Measurements from ENCODE around the gene COG5.
"Not testable (repeated sequence)": the region's sequence is repeated elsewhere in the genome, so short reads cannot be mapped to it uniquely, and the experiment has no call there.

COG5 gene

DNA sequence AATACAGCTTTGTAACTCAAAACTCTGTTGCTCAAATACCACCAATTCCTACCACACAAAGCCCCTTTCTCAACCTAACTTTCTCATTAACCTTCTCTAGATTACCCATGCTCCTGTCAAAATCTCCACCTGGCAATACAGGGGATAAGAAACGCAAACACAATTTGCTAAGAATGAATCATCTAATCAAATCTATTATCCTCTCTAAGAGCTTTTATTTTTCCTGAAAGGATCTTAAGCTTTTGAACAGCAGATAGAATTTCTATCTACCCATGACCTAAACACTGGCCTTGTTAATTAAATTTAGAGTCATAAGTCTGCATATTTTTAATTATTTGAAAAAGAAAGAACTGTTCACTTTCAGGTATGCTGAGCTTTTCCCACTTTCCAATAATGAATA is 296.6 kb downstream of the COG5 start:
- 90% methylated on average over 1 of the region's 1 CpG for WGBS
- H3K9me3 ChIP-seq (ENCODE audit: insufficient read depth, low read depth, low read length) = no peaks in the 10 kb centered on the region
- no peak overlapping the region for H3K4me3 ChIP-seq (ENCODE audit: low read length)
- H3K27me3 ChIP-seq (ENCODE audit: insufficient read depth, low read length) = no peaks in the 10 kb centered on the region
- H3K36me3 ChIP-seq (ENCODE audit: insufficient read depth, low read length) = no peaks in the 10 kb centered on the region
- H3K27ac ChIP-seq (ENCODE audit: low read depth, low read length) = no peak overlapping the region
- no peaks in the 10 kb centered on the region for H3K4me1 ChIP-seq (ENCODE audit: insufficient read depth, low read length)
- H3K9ac ChIP-seq (ENCODE audit: low read depth, low read length) = no peak overlapping the region

DNA sequence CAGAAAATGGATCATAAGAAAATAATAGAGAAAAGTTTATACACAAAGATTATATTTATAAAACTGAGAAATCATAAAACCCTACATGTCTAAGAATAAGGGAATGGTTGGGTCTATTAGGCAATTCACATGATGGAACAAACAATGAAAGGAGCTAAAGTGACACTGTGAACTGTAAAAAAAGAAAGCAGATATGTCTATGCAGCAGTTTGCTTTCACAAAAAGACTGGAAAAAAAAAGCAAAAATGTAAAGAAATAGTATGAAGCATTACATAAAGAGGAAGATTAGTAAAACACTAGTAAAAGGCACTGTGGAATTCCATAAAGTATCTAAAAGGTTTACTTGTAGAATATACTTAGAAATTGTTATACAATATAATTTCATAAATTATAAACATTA is 299.0 kb downstream of the COG5 start:
- H3K36me3 ChIP-seq (ENCODE audit: insufficient read depth, low read length) = no peaks in the 10 kb centered on the region
- H3K27ac ChIP-seq (ENCODE audit: low read depth, low read length) = no peak overlapping the region
- no peaks in the 10 kb centered on the region for H3K4me1 ChIP-seq (ENCODE audit: insufficient read depth, low read length)
- H3K27me3 ChIP-seq (ENCODE audit: insufficient read depth, low read length) = no peaks in the 10 kb centered on the region
- H3K9ac ChIP-seq (ENCODE audit: low read depth, low read length) = no peak overlapping the region
- no peaks in the 10 kb centered on the region for H3K9me3 ChIP-seq (ENCODE audit: insufficient read depth, low read depth, low read length)
- H3K4me3 ChIP-seq (ENCODE audit: low read length) = no peak overlapping the region

DNA sequence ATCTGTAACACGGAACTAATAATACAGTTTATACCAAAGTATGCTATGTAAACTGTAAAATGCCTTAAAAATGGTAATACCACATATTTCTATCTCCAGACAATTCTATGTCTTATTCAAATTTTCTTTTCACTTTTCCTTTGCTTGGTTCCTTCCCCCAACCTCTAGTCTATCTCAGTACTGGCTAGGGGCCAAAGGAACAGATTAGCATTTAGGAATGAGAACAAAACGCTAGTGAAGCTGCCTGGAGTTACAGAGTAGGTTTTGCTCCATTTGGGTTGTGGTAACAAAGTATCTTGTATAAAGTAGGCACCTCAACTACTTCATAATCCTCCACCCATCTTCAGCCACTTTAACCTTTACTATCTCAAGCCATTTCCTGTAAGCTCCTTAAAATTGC is 300.9 kb downstream of the COG5 start:
- no peaks in the 10 kb centered on the region for H3K4me1 ChIP-seq (ENCODE audit: insufficient read depth, low read length)
- no peaks in the 10 kb centered on the region for H3K9me3 ChIP-seq (ENCODE audit: insufficient read depth, low read depth, low read length)
- H3K4me3 ChIP-seq (ENCODE audit: low read length) = no peak overlapping the region
- no peaks in the 10 kb centered on the region for H3K36me3 ChIP-seq (ENCODE audit: insufficient read depth, low read length)
- no peak overlapping the region for H3K27ac ChIP-seq (ENCODE audit: low read depth, low read length)
- WGBS = 94% methylated on average over 2 of the region's 2 CpGs
- H3K27me3 ChIP-seq (ENCODE audit: insufficient read depth, low read length) = no peaks in the 10 kb centered on the region
- no peak overlapping the region for H3K9ac ChIP-seq (ENCODE audit: low read depth, low read length)

DNA sequence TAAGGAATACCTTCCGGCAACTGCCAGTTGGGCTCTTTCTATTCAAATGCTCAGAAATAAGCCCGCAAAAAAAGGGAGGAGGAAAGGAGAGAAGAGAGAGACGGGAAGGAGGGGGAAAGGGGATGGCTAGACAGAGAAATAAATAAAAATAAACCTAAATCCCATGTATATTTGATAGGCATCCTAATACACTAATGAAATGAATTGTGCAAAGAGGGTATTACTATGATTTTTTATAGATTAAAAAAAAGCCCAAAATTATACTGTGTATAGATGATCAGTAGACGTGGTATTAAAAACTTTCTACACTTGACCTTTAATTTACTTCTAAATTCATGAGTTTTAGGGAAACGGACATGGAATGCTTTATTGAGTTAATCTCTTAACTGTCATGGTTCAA is 305.0 kb downstream of the COG5 start:
- no peaks in the 10 kb centered on the region for H3K9me3 ChIP-seq (ENCODE audit: insufficient read depth, low read depth, low read length)
- H3K9ac ChIP-seq (ENCODE audit: low read depth, low read length) = no peak overlapping the region
- no peaks in the 10 kb centered on the region for H3K4me1 ChIP-seq (ENCODE audit: insufficient read depth, low read length)
- H3K36me3 ChIP-seq (ENCODE audit: insufficient read depth, low read length) = no peaks in the 10 kb centered on the region
- WGBS = 100% methylated on average over 2 of the region's 5 CpGs
- no peaks in the 10 kb centered on the region for H3K27me3 ChIP-seq (ENCODE audit: insufficient read depth, low read length)
- H3K27ac ChIP-seq (ENCODE audit: low read depth, low read length) = no peak overlapping the region
- H3K4me3 ChIP-seq (ENCODE audit: low read length) = no peak overlapping the region

DNA sequence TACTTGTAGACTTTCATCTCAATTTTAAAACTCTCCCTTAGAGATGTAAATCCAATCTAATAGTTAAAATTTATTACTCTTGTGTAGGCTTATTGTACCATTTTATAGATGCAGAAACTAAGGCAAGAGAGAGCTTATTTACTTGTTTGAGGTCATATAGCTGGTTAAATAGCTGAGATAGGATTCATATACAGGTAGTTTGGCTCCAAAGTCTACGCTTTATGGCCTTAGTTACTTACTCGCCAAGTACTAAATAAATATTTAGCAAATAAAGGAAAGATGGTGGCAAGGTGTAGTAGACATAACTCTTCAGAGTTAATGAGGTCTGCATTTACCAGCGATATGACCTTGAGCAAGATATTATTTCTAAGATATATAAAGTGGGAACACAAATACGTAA is 308.1 kb downstream of the COG5 start:
- Histone ChIP-seq H3K27ac (ENCODE audit: low read depth, low read length) (no peak overlapping the region), H3K4me3 (ENCODE audit: low read length) (no peak overlapping the region), H3K9me3 (ENCODE audit: insufficient read depth, low read depth, low read length) (no peaks in the 10 kb centered on the region), H3K9ac (ENCODE audit: low read depth, low read length) (no peak overlapping the region), H3K27me3 (ENCODE audit: insufficient read depth, low read length) (no peaks in the 10 kb centered on the region), H3K36me3 (ENCODE audit: insufficient read depth, low read length) (no peaks in the 10 kb centered on the region), H3K4me1 (ENCODE audit: insufficient read depth, low read length) (no peaks in the 10 kb centered on the region)
- WGBS = 95% methylated on average over 4 of the region's 4 CpGs

DNA sequence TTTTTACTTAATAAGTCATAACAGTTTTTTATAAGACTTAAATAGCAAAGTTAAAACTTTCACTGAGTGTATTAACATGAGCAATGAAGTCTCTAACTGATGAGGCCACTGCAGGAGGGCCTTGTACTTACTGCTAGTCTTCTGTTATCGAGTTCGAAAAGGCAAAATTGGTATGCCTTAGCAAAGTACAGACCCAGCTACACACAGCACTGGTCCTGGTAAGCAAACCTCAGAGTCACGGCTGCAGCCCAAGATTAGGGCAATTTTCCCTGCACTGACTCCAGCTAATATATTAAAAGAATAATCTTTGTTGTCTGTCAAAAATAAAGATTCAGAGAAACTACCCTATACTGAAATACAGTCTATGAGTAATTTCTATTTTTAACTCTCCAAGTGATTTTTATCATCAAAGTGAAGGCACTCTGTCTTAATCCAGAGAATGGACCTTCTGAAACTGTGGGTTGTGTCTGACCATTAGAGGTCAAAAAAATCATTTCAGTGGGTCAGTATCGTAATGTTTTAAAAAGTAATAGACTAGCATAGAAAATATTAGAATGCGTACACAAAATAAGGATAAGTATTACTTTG is 309.2 kb downstream of the COG5 start:
- no peak overlapping the region for H3K4me3 ChIP-seq (ENCODE audit: low read length)
- WGBS = 97% methylated on average over 5 of the region's 5 CpGs
- no peaks in the 10 kb centered on the region for H3K4me1 ChIP-seq (ENCODE audit: insufficient read depth, low read length)
- H3K36me3 ChIP-seq (ENCODE audit: insufficient read depth, low read length) = no peaks in the 10 kb centered on the region
- H3K27ac ChIP-seq (ENCODE audit: low read depth, low read length) = no peak overlapping the region
- no peak overlapping the region for H3K9ac ChIP-seq (ENCODE audit: low read depth, low read length)
- H3K9me3 ChIP-seq (ENCODE audit: insufficient read depth, low read depth, low read length) = no peaks in the 10 kb centered on the region
- no peaks in the 10 kb centered on the region for H3K27me3 ChIP-seq (ENCODE audit: insufficient read depth, low read length)

DNA sequence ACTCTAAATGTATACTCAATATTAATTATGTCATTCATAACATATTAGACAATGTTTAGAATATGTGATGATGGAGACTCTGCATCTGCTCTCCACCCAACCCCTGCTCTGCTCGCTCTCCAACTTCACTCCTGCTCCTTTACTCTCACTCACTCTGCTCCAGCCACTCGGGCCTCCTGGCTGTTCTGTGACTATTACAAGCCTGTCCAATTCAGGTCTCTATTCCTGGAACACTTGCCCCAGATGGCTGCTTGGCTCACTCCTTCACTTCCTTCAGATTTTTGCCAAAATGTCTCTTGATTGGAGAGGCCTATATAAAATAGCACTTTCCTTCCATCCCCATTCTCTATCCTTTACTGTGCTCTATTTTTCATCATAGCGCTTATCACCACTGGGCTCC is 310.1 kb downstream of the COG5 start:
- no peak overlapping the region for H3K4me3 ChIP-seq (ENCODE audit: low read length)
- H3K4me1 ChIP-seq (ENCODE audit: insufficient read depth, low read length) = 0 out of 2 replicates have a peak, but pooled peaks cover 4% of the 10 kb centered on the region
- 97% methylated on average over 3 of the region's 3 CpGs for WGBS

DNA sequence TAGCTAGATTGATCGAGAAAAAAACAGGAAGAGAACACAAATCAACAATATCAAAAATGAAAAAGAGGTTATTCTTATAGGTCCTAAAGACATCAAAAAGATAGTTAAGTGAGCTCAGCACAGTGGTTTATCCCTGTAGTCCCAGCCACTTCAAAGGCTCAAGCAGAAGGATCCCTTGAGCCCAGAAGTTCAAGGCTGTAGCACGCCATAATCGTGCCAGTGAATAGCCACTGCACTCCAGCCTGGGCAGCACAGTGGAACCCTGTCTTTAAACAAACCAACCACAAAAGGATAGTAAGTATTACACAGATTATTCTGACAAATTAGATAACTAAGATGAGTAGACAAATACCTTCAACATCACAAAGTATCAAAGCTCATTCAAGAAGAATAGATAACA is 311.8 kb downstream of the COG5 start:
- Histone ChIP-seq H3K9ac (ENCODE audit: low read depth, low read length) (no peak overlapping the region), H3K4me1 (ENCODE audit: insufficient read depth, low read length) (0 out of 2 replicates have a peak, but pooled peaks cover 4% of the 10 kb centered on the region), H3K9me3 (ENCODE audit: insufficient read depth, low read depth, low read length) (peaks cover 1% of the 10 kb centered on the region; the same call in 1 of the 2 replicates), H3K4me3 (ENCODE audit: low read length) (no peak overlapping the region), H3K27ac (ENCODE audit: low read depth, low read length) (no peak overlapping the region), H3K27me3 (ENCODE audit: insufficient read depth, low read length) (no peaks in the 10 kb centered on the region), H3K36me3 (ENCODE audit: insufficient read depth, low read length) (no peaks in the 10 kb centered on the region; the same call in 1 of the 2 replicates)
- WGBS = 90% methylated on average over 2 of the region's 3 CpGs

More for the DNA sequence above, 310.1 kb downstream of the COG5 start:
- H3K9me3 ChIP-seq (ENCODE audit: insufficient read depth, low read depth, low read length) = no peaks in the 10 kb centered on the region
- H3K27me3 ChIP-seq (ENCODE audit: insufficient read depth, low read length) = no peaks in the 10 kb centered on the region
- no peak overlapping the region for H3K27ac ChIP-seq (ENCODE audit: low read depth, low read length)
- H3K36me3 ChIP-seq (ENCODE audit: insufficient read depth, low read length) = no peaks in the 10 kb centered on the region
- H3K9ac ChIP-seq (ENCODE audit: low read depth, low read length) = no peak overlapping the region

DNA sequence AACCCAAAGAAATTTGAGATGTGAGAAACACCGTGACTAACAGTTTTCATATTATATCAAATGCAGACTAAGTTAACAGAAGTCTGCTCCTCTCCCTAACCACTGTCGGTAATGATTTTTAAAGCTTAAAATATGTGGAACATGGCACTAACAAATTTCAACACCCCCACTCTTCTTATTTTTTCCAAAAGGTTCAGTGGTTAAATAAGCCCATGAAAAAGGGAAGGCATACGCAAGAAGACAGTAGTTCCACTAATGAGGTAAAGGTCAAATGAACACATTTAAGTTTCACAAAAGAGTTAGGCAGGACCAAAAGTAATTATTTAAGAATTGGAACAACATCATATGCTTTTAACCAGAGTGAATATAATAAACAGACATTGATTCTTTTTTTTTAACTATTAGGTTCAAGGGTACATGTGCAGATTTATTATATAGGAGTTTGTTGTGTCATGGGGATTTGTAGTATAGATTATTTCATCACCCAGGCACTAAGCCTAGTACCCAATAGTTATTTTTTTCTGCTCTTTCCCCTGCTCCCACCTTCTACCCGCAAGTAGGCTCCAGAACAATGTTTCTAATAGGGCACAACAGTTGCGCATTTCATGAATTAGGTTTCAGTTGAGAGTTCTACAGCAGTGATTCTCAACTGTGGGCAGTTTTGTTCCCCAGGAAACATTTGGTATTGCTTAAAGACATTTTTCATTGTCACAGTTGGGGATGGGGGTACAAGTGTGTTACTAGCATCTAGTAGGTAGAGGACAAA is 315.0 kb downstream of the COG5 start:
- peaks cover 4% of the 10 kb centered on the region; the same call in 1 of the 2 replicates for H3K36me3 ChIP-seq (ENCODE audit: insufficient read depth, low read length)
- H3K9me3 ChIP-seq (ENCODE audit: insufficient read depth, low read depth, low read length) = peaks cover 9% of the 10 kb centered on the region; the same call in 1 of the 2 replicates
- WGBS = 97% methylated on average over 5 of the region's 5 CpGs
- H3K4me1 ChIP-seq (ENCODE audit: insufficient read depth, low read length) = 0 out of 2 replicates have a peak, but pooled peaks cover 4% of the 10 kb centered on the region
- no peak overlapping the region for H3K9ac ChIP-seq (ENCODE audit: low read depth, low read length)
- no peak overlapping the region for H3K4me3 ChIP-seq (ENCODE audit: low read length)
- H3K27ac ChIP-seq (ENCODE audit: low read depth, low read length) = no peak overlapping the region
- no peaks in the 10 kb centered on the region for H3K27me3 ChIP-seq (ENCODE audit: insufficient read depth, low read length)

DNA sequence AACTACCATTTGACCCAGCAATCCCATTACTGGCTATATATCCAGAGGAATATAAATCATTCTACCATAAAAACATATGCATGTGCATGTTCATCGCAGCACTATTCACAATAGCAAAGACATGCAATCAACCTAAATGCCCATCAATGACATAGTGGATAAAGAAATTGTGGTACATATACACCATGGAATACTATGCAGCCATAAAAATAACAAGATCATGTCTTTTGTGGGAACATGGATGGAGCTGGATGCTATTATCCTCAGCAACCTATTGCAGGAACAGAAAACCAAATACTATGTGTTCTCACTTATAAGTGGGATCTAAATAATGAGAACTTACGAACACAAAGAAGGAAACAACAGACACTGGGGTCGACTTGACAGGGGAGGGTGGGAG is 316.9 kb downstream of the COG5 start:
- not testable (repeated sequence) for H3K4me1 ChIP-seq (ENCODE audit: insufficient read depth, low read length); H3K27ac ChIP-seq (ENCODE audit: low read depth, low read length); H3K9me3 ChIP-seq (ENCODE audit: insufficient read depth, low read depth, low read length); H3K9ac ChIP-seq (ENCODE audit: low read depth, low read length); H3K36me3 ChIP-seq (ENCODE audit: insufficient read depth, low read length); H3K27me3 ChIP-seq (ENCODE audit: insufficient read depth, low read length); H3K4me3 ChIP-seq (ENCODE audit: low read length)
- WGBS = 93% methylated on average over 3 of the region's 3 CpGs

DNA sequence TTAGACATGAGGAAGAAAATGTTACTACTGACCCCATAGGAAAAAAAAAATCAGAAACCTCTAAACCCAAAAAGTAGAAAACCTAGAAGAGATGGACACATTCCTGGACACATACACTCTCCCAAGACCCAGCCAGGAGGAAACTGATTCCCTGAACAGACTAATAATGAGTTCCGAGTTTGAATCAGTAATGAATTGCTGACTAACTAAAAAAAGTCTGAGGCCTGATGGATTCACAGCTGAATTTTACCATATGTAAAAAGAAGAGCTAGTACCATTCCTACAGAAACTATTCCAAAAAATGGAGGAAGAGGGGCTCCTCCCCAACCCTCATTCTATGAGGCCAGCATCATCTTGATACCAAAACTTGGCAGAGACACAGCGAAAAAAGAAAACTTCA is 319.1 kb downstream of the COG5 start:
- WGBS = 97% methylated on average over 2 of the region's 2 CpGs
- no peak overlapping the region for H3K4me3 ChIP-seq (ENCODE audit: low read length)
- H3K36me3 ChIP-seq (ENCODE audit: insufficient read depth, low read length) = peaks cover 4% of the 10 kb centered on the region; the same call in 1 of the 2 replicates
- H3K4me1 ChIP-seq (ENCODE audit: insufficient read depth, low read length) = 0 out of 2 replicates have a peak, but pooled peaks cover 4% of the 10 kb centered on the region
- peaks cover 9% of the 10 kb centered on the region; the same call in 1 of the 2 replicates for H3K9me3 ChIP-seq (ENCODE audit: insufficient read depth, low read depth, low read length)
- no peak overlapping the region for H3K27ac ChIP-seq (ENCODE audit: low read depth, low read length)
- H3K27me3 ChIP-seq (ENCODE audit: insufficient read depth, low read length) = no peaks in the 10 kb centered on the region
- H3K9ac ChIP-seq (ENCODE audit: low read depth, low read length) = no peak overlapping the region

All from HUES64 (cell line).